ENCODE results near the gene DNAJB12. TPM values are rescaled to one million over a fixed set of nuclear protein-coding genes. Genes with fewer than 3 reads are reported as not detected.

The DNAJB12 gene
- total RNA-seq (2022; extraction: Qiagen RNA extraction): 31.2 to 34.4 TPM (median 32.2 TPM) in 5 replicates

DNA sequence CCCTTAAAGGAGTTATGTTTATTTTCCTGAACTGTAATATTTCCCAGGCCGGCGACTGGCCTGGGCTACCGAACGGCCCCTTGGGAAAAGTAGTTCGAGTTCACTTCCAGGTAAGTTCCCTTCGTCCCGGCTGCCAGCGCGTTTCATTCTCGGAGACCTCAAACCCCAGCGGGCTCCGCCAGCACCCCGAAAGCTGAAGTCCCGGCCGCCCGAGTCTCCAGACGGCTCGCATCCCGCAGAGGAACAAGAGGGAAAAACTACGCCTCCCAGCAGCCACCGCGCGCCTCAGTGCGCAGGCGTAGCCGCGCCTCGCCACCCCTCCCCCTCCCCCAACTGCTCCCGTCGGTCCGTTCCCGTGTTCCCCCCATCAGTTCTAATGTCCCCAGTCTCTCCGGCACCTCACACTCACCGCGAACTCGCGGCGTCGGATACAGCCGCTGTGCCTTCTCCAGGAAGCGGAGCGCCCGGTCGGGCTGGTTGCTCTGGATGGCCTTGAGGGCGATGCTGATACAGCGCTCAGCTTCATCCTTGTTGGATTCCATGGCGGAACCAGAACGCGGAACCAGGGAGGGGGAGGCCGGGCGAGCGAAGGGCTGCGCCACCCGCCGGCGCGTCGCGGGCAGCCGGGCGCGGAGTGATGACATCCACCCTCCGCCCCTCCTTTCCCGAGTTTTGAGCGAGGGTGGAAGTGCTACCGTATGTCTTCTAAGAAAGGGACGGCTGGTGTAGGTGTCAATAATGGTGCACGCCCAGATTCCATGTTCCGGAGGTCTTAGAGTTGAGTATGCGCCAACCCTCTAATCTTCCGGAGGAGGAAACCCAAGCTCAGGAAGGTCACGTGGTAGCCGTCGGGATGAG is at the start of gene DNAJB12:
TSS of gene DNAJB12 (minus strand) at position 564 of the 858 bp plus-strand sequence. CDS start at position 542, 22 bp downstream.

Other genes with a start within 250 kb of the DNAJB12 start
- gene ANAPC16, start 138.9 kb downstream of the DNAJB12 start, total RNA-seq (2022; extraction: Qiagen RNA extraction): 68.8 to 89.8 TPM (median 84.4 TPM) in 5 replicates
- gene ASCC1, start 138.6 kb downstream of the DNAJB12 start, total RNA-seq (2022; extraction: Qiagen RNA extraction): 28.6 to 42.6 TPM (median 33.3 TPM) in 5 replicates
- gene DDIT4, start 81.0 kb downstream of the DNAJB12 start, total RNA-seq (2022; extraction: Qiagen RNA extraction): 153 to 259 TPM (median 239 TPM) in 5 replicates